ENCODE data around the gene OR2T8.

OR2T8 gene

GRCh38 chr1:247919952-247920351, at the start of gene OR2T8:
OR2T8 (plus strand) TSS chr1:247920252; CDS start chr1:247921018, 766 bp downstream.
- DNase-seq (ENCODE audit: low read depth in 2 of 2, low spot score in 1 of 2), result no peak

GRCh38 chr1:247883346-247883745, 36.7 kb upstream of the OR2T8 start:
- no peak for DNase-seq (ENCODE audit: low read depth in 2 of 2, low spot score in 1 of 2)

GRCh38 chr1:247884797-247885413, 35.1 kb upstream of the OR2T8 start:
- no peak for DNase-seq (ENCODE audit: low read depth in 2 of 2, low spot score in 1 of 2)

GRCh38 chr1:247895163-247895637, 24.9 kb upstream of the OR2T8 start, which contains the start of gene OR2W3:
OR2W3 (plus strand) TSS chr1:247895587; CDS start chr1:247895587, 0 bp downstream.
- DNase-seq (ENCODE audit: low read depth in 2 of 2, low spot score in 1 of 2), result no peak

GRCh38 chr1:247895976-247896375, 24.1 kb upstream of the OR2T8 start:
- no peak for DNase-seq (ENCODE audit: low read depth in 2 of 2, low spot score in 1 of 2)

- DNase-seq (ENCODE audit: low read depth in 2 of 2, low spot score in 1 of 2), result no peak
Observed at GRCh38 chr1:247904122-247904521, 15.9 kb upstream of the OR2T8 start.

- DNase-seq (ENCODE audit: low read depth in 2 of 2, low spot score in 1 of 2), result no peak
Observed at GRCh38 chr1:247905181-247905580, 14.9 kb upstream of the OR2T8 start.

- DNase-seq (ENCODE audit: low read depth in 2 of 2, low spot score in 1 of 2), result no peak
Observed at GRCh38 chr1:247905910-247906503, 14.0 kb upstream of the OR2T8 start.

- no peak for DNase-seq (ENCODE audit: low read depth in 2 of 2, low spot score in 1 of 2)
Observed at GRCh38 chr1:247906504-247907047, 13.5 kb upstream of the OR2T8 start.

GRCh38 chr1:247908766-247909165, 11.3 kb upstream of the OR2T8 start:
- DNase-seq (ENCODE audit: low read depth in 2 of 2, low spot score in 1 of 2), result no peak

- no peak for DNase-seq (ENCODE audit: low read depth in 2 of 2, low spot score in 1 of 2)
Observed at GRCh38 chr1:247913786-247914185, 6.3 kb upstream of the OR2T8 start.

- DNase-seq (ENCODE audit: low read depth in 2 of 2, low spot score in 1 of 2), result no peak
Observed at GRCh38 chr1:247914941-247915662, 5.0 kb upstream of the OR2T8 start.

- no peak for DNase-seq (ENCODE audit: low read depth in 2 of 2, low spot score in 1 of 2)
Observed at GRCh38 chr1:247923941-247924340, 3.9 kb downstream of the OR2T8 start.

- no peak for DNase-seq (ENCODE audit: low read depth in 2 of 2, low spot score in 1 of 2)
Observed at GRCh38 chr1:247924868-247925267, 4.8 kb downstream of the OR2T8 start, which contains the start of gene OR2AJ1. OR2AJ1 (plus strand) TSS chr1:247924889; CDS start chr1:247933769, 8,880 bp downstream.

- DNase-seq (ENCODE audit: low read depth in 2 of 2, low spot score in 1 of 2), result no peak
Observed at GRCh38 chr1:247933989-247934388, 13.9 kb downstream of the OR2T8 start.

- no peak for DNase-seq (ENCODE audit: low read depth in 2 of 2, low spot score in 1 of 2)
Observed at GRCh38 chr1:247935781-247936180, 15.7 kb downstream of the OR2T8 start.

- no peak for DNase-seq (ENCODE audit: low read depth in 2 of 2, low spot score in 1 of 2)
Observed at GRCh38 chr1:247936415-247936814, 16.4 kb downstream of the OR2T8 start.

- DNase-seq (ENCODE audit: low read depth in 2 of 2, low spot score in 1 of 2), result peak; percentile 33 to 64
Observed at GRCh38 chr1:247936965-247937734, 17.1 kb downstream of the OR2T8 start.

GRCh38 chr1:247942624-247943023, 22.6 kb downstream of the OR2T8 start:
- no peak for DNase-seq (ENCODE audit: low read depth in 2 of 2, low spot score in 1 of 2)

GRCh38 chr1:247948558-247948957, 28.5 kb downstream of the OR2T8 start, which contains the start of gene OR2L8:
OR2L8 (plus strand) TSS chr1:247948858; CDS start chr1:247948858, 0 bp downstream.
- no peak for DNase-seq (ENCODE audit: low read depth in 2 of 2, low spot score in 1 of 2)

GRCh38 chr1:247953408-247953807, 33.4 kb downstream of the OR2T8 start:
- DNase-seq (ENCODE audit: low read depth in 2 of 2, low spot score in 1 of 2), result no peak
